Fibroblast of villous mesenchyme (primary cell): ENCODE results near the gene KCNMA1. TPM values are rescaled to one million over a fixed set of nuclear protein-coding genes. Genes with fewer than 3 reads are reported as not detected.
A peak's percentile ranks its signal among the peaks of the same experiment; 100 is the strongest.

Experiments used
- DNase-seq: peaks from one replicate; pipeline ENCODE4 v3.0.0-alpha.2; 2010; ENCODE audit warnings: low read depth
- H3K4me3 ChIP-seq: 2 replicates; pipeline ENCODE4 v1.5.1; 2011; ENCODE audit warnings: low read depth, mild to moderate bottlenecking, low read length
- total RNA-seq: library from RNA; depleted of rRNA; stranded (reverse); fragments of >200 nt; gene quantifications from 2 replicates; pipeline ENCODE4 v1.2.3, GENCODE V29; 2012
- TF ChIP-seq, protein P1 (sequence below): IDR thresholded peaks from 2 replicates; pipeline ENCODE4 v1.5.1; 2012; ENCODE audit warnings: low read depth, mild to moderate bottlenecking, low read length; ENCODE audit not compliant: insufficient read depth

Gene KCNMA1
- total RNA-seq, 1 donor = 36.7 TPM

DNA sequence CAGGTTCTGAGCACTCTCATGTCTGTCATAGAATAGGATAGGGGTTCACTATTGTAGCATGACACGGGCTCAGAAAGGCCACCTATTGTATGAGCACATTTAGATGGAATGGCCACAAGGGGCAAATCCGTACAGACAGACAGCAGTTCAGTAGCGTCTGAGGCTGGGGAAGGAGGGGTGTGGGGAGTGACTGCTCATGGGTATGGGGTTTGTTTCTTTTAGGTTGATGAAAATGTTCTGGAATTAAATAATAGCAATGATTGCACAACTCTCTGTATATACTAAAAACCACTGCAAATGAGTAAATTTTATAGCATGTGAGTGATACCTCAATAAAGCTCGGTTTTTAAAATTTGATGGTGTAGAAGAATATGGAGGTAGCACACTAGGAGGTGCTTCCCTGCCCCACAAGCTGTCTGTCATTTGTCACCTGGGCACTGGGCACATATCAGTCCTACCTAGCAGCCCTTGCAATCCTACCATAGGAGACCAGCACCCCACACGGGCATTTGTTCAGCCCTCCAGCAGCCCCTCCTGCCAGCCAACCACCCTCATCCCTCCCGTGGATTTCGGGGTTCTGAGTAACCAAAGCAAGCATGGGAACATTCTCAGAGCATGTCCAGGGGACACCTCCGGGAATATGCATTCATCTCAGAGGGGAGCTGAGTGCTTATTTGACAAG lies 35.2 kb downstream of the KCNMA1 start:
- no peak overlapping the region for H3K4me3 ChIP-seq
- DNase-seq = peak; percentile 52

DNA sequence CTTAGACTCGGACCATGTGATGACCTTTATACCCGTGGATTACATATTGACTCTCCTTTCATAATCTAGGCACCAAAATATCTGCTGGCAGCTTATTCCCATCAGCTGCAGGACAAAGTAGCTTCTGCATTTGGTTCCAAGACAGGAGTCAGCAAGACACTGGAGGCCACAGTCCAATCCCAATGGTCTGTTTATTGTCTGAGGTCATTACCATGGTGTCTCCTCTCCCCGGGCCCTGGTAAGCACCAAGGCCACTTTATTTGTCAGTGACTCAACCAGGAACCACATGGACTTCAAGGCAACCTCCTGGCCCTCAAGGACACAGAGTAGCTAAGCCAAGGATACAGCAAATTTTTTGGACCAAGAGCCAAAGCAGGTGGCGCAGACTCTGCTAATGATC lies 36.1 kb downstream of the KCNMA1 start:
- H3K4me3 ChIP-seq = no peak overlapping the region
- DNase-seq = no peak
- TF ChIP-seq, protein P1, sequence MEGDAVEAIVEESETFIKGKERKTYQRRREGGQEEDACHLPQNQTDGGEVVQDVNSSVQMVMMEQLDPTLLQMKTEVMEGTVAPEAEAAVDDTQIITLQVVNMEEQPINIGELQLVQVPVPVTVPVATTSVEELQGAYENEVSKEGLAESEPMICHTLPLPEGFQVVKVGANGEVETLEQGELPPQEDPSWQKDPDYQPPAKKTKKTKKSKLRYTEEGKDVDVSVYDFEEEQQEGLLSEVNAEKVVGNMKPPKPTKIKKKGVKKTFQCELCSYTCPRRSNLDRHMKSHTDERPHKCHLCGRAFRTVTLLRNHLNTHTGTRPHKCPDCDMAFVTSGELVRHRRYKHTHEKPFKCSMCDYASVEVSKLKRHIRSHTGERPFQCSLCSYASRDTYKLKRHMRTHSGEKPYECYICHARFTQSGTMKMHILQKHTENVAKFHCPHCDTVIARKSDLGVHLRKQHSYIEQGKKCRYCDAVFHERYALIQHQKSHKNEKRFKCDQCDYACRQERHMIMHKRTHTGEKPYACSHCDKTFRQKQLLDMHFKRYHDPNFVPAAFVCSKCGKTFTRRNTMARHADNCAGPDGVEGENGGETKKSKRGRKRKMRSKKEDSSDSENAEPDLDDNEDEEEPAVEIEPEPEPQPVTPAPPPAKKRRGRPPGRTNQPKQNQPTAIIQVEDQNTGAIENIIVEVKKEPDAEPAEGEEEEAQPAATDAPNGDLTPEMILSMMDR = no peak

More for the DNA sequence above, 35.2 kb downstream of the KCNMA1 start:
- TF ChIP-seq, protein P1 = peak; percentile 12

DNA sequence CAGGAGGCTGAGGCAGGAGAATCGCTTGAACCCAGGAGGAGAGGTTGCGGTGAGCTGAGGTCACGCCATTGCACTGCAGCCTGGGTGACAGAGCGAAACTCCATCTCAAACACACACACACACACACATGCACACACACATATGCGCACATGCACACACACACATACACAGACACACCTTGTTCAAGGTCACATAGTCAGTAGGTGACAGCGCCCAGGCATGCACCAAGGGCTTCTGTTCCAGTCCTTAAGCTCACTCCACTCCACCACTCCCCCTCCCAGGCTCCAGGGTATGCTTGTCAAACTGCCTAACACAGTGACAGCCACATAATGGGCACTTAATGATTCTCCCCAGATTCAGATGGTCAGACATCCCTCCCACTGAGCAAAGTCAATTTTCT lies 37.0 kb downstream of the KCNMA1 start:
- DNase-seq = no peak
- no peak overlapping the region for H3K4me3 ChIP-seq
- TF ChIP-seq, protein P1 = no peak

DNA sequence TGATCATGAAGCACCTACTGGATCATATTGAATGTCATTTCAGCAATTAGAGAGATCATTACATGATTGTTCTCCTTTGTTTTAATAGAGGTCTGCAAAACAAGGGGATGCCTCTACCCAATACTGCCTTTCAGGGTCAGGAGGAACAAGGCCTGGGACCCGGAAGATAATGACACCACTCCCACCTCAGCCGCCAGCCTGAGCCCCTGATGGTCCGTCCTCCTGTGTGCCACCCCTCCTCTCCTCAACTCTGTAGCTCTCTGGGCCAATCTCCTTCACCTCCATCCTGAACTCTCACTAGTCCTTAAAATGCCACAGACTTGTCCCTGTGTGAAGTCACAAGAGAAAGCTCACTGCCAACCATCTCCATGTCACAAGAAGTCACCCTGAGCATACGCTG lies 38.0 kb downstream of the KCNMA1 start:
- H3K4me3 ChIP-seq = no peak overlapping the region
- TF ChIP-seq, protein P1 = no peak
- DNase-seq = no peak

DNA sequence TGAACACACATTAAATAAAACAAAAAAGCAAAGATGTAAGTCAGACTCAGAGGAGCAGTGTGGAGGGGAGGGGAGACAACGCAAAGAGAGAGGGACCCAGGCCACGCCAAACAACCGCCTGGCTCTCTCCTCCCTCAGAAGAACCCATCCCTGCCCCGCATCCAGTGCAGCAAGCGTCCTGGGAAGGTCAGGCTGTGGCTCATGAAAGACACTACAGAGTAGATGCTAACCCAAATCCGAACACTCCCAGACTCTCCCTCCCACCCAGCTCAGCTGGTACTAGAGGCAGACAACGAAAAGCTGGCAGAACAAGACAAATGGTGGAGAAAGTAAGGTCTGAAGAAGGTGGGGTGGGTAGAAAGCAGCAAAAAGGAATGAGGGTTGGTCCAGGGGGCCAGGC lies 39.0 kb downstream of the KCNMA1 start:
- TF ChIP-seq, protein P1 = no peak
- no peak overlapping the region for H3K4me3 ChIP-seq
- DNase-seq = no peak

DNA sequence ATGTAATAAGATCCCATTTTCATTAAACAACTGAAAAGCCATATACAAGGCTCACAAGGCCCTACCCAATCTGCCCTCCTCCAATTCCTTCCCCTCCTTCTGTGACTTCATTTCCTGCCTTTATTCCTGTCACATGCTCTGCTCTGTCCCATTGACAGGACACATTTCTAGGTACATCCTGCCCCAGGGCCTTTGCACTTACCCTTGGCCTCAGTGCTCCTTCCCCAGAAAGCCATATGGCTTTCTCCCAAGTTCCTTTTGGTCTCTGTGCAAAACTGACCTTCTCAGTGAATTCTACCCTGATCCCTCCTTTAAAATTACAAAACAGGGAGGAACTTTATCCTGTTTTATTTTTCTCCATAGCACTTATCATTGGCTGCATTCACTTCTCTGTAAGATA lies 40.0 kb downstream of the KCNMA1 start:
- TF ChIP-seq, protein P1 = no peak
- no peak overlapping the region for H3K4me3 ChIP-seq
- DNase-seq = no peak

DNA sequence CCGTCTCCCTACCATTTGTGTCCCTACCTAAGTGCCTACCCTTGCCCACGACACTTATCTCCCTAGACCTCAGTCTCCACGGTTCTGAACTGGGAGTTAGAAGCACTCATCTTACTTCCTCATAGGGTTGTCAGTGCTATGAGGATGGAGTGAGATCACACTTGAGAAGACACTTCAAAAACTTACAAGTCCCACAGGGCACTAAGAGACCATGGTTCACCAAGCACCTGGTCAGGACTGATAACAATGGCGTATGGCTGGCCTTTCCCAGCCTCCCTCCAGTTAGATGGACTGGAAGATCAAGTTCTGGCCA lies 43.2 kb downstream of the KCNMA1 start:
- no peak overlapping the region for H3K4me3 ChIP-seq
- DNase-seq = no peak
- TF ChIP-seq, protein P1 = no peak
